Measurements from ENCODE around the gene PTK7. TPM values are rescaled to one million over a fixed set of nuclear protein-coding genes. Genes with fewer than 3 reads are reported as not detected.

PTK7 gene
- total RNA-seq, 5 donors from 2014 or later (not counting 1 experiment from before 2014, with no cell fraction given): 0.56 to 11.3 (median 1.6) TPM

DNA sequence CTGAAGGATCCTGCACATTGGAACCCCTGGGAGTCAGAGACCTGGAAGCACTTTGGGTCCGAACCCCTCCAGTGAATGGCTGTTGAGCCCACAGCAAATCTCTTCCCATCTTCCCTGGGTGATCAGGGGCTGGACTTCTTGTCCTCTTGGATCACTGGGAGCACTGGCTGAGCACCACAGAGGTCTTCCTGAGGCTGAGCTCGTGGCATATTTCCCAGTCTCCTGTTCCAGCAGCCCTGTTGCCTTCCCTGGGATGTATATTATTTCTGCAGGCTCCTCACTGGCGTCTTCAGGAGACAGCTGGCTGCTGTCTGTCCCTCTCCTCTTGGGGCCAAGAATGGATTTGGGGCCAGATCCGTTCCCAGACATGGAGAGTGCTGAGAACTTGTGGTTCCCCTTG lies 43.4 kb downstream of the PTK7 start:
- Mint-ChIP-seq H3K27ac (no peak overlapping the region), H3K36me3 (no peaks in the 10 kb centered on the region), H3K27me3 (peaks cover 0 to 6% of the 10 kb centered on the region in 2 donors), H3K9me3 (no peaks in the 10 kb centered on the region), H3K4me3 (no peak overlapping the region), H3K4me1 (no peaks in the 10 kb centered on the region)
- no peak overlapping the region for H3K27ac ChIP-seq (ENCODE audit: low read length)
- no peak for DNase-seq
- ChIA-PET POLR2A (interaction anchor here in 1 of 2 donors (0.6 kb wide), 1 partner anchor 44 kb away, joined by 7 read pairs; the partner anchor contains the start of gene PTK7), CTCF (no interaction called here)
- H3K36me3 ChIP-seq (ENCODE audit: control insufficient read depth in 2 of 2, extremely low read depth in 1 of 2, insufficient read depth in 1 of 2, low read length in 1 of 2): no peaks in the 10 kb centered on the region
- WGBS (ENCODE audit: insufficient coverage): 66% methylated on average over 3 of the region's 4 CpGs
- peaks cover 0 to 32% of the 10 kb centered on the region in 2 experiments for H3K27me3 ChIP-seq (replicated peaks in 1 of 2; ENCODE audit: control insufficient read depth in 2 of 2, extremely low read depth in 1 of 2, insufficient read depth in 2 of 2, low read length in 1 of 2)
- H3K4me1 ChIP-seq (ENCODE audit: control insufficient read depth in 1 of 2, extremely low read depth in 1 of 2, insufficient read depth in 2 of 2, low read length in 2 of 2): no peaks in the 10 kb centered on the region
- H3K4me3 ChIP-seq (ENCODE audit: control insufficient read depth in 1 of 2, extremely low read depth in 1 of 2, low read length in 1 of 2): no peak overlapping the region
- no peaks in the 10 kb centered on the region for H3K9me3 ChIP-seq
- ATAC-seq (replicated peaks in 1 of 4): no peak

- no peak for DNase-seq
- peaks cover 0 to 38% of the 10 kb centered on the region in 2 experiments for H3K27me3 ChIP-seq (replicated peaks in 1 of 2; ENCODE audit: control insufficient read depth in 2 of 2, extremely low read depth in 1 of 2, insufficient read depth in 2 of 2, low read length in 1 of 2)
- POLR2A ChIA-PET: interaction anchor here in 1 of 2 donors (0.6 kb wide), 1 partner anchor 44 kb away, joined by 7 read pairs; the partner anchor contains the start of gene PTK7
- H3K4me3 Mint-ChIP-seq: no peak overlapping the region
- H3K36me3 Mint-ChIP-seq: no peaks in the 10 kb centered on the region
- no peak for ATAC-seq (replicated peaks in 1 of 4)
- no peaks in the 10 kb centered on the region for H3K4me1 ChIP-seq (ENCODE audit: control insufficient read depth in 1 of 2, extremely low read depth in 1 of 2, insufficient read depth in 2 of 2, low read length in 2 of 2)
- H3K9me3 ChIP-seq: no peaks in the 10 kb centered on the region
- H3K27ac Mint-ChIP-seq: no peak overlapping the region
- H3K4me1 Mint-ChIP-seq: no peaks in the 10 kb centered on the region
- H3K4me3 ChIP-seq (ENCODE audit: control insufficient read depth in 1 of 2, extremely low read depth in 1 of 2, low read length in 1 of 2): no peak overlapping the region
- no peak overlapping the region for H3K27ac ChIP-seq (ENCODE audit: low read length)
- H3K36me3 ChIP-seq (ENCODE audit: control insufficient read depth in 2 of 2, extremely low read depth in 1 of 2, insufficient read depth in 1 of 2, low read length in 1 of 2): no peaks in the 10 kb centered on the region
- CTCF ChIA-PET: no interaction called here
- WGBS (ENCODE audit: insufficient coverage): 100% methylated on average over 3 of the region's 9 CpGs
- no peaks in the 10 kb centered on the region for H3K9me3 Mint-ChIP-seq
- H3K27me3 Mint-ChIP-seq: peaks cover 0 to 6% of the 10 kb centered on the region in 2 donors
These were observed 44.1 kb downstream of the PTK7 start for GRCh38 chr6:43120101-43120763.

DNA sequence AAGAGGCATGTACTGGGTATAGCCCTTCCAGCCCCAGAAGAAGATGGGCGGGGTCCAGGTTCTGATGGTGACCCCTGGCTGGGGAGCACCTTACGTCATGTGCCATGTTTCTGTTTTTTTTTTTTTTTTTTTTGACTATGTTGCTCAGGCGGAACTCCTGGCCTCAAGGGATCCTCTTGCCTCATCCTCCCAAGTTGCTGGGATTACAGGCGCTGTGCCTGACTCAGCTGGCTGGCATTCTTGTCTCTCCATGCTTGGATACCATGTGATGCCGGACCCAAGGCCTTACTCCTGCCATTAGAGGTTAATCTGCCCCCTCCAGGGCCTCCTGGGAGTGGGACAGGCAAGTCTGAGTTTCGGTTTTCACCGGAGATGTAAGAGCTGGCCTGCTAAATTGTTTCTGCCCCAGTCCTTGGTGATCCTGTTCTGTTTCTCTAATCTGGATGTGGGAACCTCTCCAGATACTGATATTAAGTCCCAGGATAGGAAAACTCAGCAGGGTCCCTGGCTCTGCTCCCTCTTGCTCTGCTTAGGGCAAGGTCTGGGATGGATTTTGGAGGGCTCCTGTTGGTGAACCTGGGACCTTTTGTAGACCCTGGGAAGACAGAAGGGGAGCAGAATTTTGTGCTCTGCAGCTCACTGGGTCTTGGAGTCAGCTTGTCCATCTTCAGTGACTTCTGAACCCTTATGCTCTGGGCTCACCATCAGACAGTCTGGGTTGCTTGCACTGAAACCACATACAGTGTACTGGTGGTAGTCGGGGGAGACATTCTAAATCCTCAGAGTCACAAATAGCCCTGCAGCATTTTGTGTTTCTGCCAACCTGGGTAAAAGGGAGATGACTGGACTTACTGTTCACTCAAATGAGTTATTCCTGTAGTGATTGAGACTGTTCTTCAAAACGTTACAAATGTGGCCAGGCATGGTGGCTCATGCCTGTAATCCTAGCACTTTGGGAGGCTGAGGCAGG lies 45.1 kb downstream of the PTK7 start:
- no peak for ATAC-seq (replicated peaks in 1 of 4)
- Mint-ChIP-seq H3K4me3 (no peak overlapping the region), H3K9me3 (no peaks in the 10 kb centered on the region), H3K4me1 (no peaks in the 10 kb centered on the region), H3K27ac (no peak overlapping the region), H3K27me3 (peaks cover 0 to 6% of the 10 kb centered on the region in 2 donors), H3K36me3 (no peaks in the 10 kb centered on the region)
- ChIA-PET POLR2A (interaction anchor here in 1 of 2 donors (0.6 kb wide), 1 partner anchor 107 kb away, joined by 6 read pairs; the partner anchor contains the start of genes KLHDC3 and MEA1), CTCF (no interaction called here)
- H3K4me3 ChIP-seq (ENCODE audit: control insufficient read depth in 1 of 2, extremely low read depth in 1 of 2, low read length in 1 of 2): no peak overlapping the region
- peaks cover 0 to 35% of the 10 kb centered on the region in 2 experiments for H3K27me3 ChIP-seq (replicated peaks in 1 of 2; ENCODE audit: control insufficient read depth in 2 of 2, extremely low read depth in 1 of 2, insufficient read depth in 2 of 2, low read length in 1 of 2)
- no peaks in the 10 kb centered on the region for H3K9me3 ChIP-seq
- no peak overlapping the region for H3K27ac ChIP-seq (ENCODE audit: low read length)
- H3K36me3 ChIP-seq (ENCODE audit: control insufficient read depth in 2 of 2, extremely low read depth in 1 of 2, insufficient read depth in 1 of 2, low read length in 1 of 2): no peaks in the 10 kb centered on the region
- 63% methylated on average over 3 of the region's 9 CpGs for WGBS (ENCODE audit: insufficient coverage)
- no peaks in the 10 kb centered on the region for H3K4me1 ChIP-seq (ENCODE audit: control insufficient read depth in 1 of 2, extremely low read depth in 1 of 2, insufficient read depth in 2 of 2, low read length in 2 of 2)
- DNase-seq: no peak

- Mint-ChIP-seq H3K27ac (no peak overlapping the region), H3K36me3 (no peaks in the 10 kb centered on the region), H3K27me3 (peaks cover 0 to 6% of the 10 kb centered on the region in 2 donors), H3K9me3 (no peaks in the 10 kb centered on the region), H3K4me1 (no peaks in the 10 kb centered on the region), H3K4me3 (no peak overlapping the region)
- H3K9me3 ChIP-seq: no peaks in the 10 kb centered on the region
- H3K27ac ChIP-seq (ENCODE audit: low read length): no peak overlapping the region
- ATAC-seq (replicated peaks in 1 of 4): no peak
- POLR2A ChIA-PET: no interaction called here
- CTCF ChIA-PET: no interaction called here
- H3K27me3 ChIP-seq (replicated peaks in 1 of 2; ENCODE audit: control insufficient read depth in 2 of 2, extremely low read depth in 1 of 2, insufficient read depth in 2 of 2, low read length in 1 of 2): peaks cover 0 to 42% of the 10 kb centered on the region in 2 experiments
- 100% methylated on average over 1 of the region's 2 CpGs for WGBS (ENCODE audit: insufficient coverage)
- H3K4me3 ChIP-seq (ENCODE audit: control insufficient read depth in 1 of 2, extremely low read depth in 1 of 2, low read length in 1 of 2): no peak overlapping the region
- no peak for DNase-seq
- H3K4me1 ChIP-seq (ENCODE audit: control insufficient read depth in 1 of 2, extremely low read depth in 1 of 2, insufficient read depth in 2 of 2, low read length in 2 of 2): no peaks in the 10 kb centered on the region
- no peaks in the 10 kb centered on the region for H3K36me3 ChIP-seq (ENCODE audit: control insufficient read depth in 2 of 2, extremely low read depth in 1 of 2, insufficient read depth in 1 of 2, low read length in 1 of 2)
These were observed 46.0 kb downstream of the PTK7 start for GRCh38 chr6:43122146-43122545.

GRCh38 chr6:43123461-43124314 lies 47.6 kb downstream of the PTK7 start:
- ChIA-PET POLR2A (no interaction called here), CTCF (no interaction called here)
- H3K27ac ChIP-seq (ENCODE audit: low read length): no peak overlapping the region
- Mint-ChIP-seq H3K4me3 (no peak overlapping the region), H3K27me3 (peaks cover 0 to 6% of the 10 kb centered on the region in 2 donors), H3K9me3 (no peaks in the 10 kb centered on the region), H3K4me1 (no peaks in the 10 kb centered on the region), H3K27ac (no peak overlapping the region), H3K36me3 (no peaks in the 10 kb centered on the region)
- H3K4me1 ChIP-seq (ENCODE audit: control insufficient read depth in 1 of 2, extremely low read depth in 1 of 2, insufficient read depth in 2 of 2, low read length in 2 of 2): no peaks in the 10 kb centered on the region
- peaks cover 0 to 45% of the 10 kb centered on the region in 2 experiments for H3K27me3 ChIP-seq (replicated peaks in 1 of 2; ENCODE audit: control insufficient read depth in 2 of 2, extremely low read depth in 1 of 2, insufficient read depth in 2 of 2, low read length in 1 of 2)
- no peak for DNase-seq
- H3K4me3 ChIP-seq (ENCODE audit: control insufficient read depth in 1 of 2, extremely low read depth in 1 of 2, low read length in 1 of 2): no peak overlapping the region
- no peaks in the 10 kb centered on the region for H3K36me3 ChIP-seq (ENCODE audit: control insufficient read depth in 2 of 2, extremely low read depth in 1 of 2, insufficient read depth in 1 of 2, low read length in 1 of 2)
- ATAC-seq (replicated peaks in 1 of 4): no peak
- 87% methylated on average over 24 of the region's 25 CpGs for WGBS (ENCODE audit: insufficient coverage)
- H3K9me3 ChIP-seq: no peaks in the 10 kb centered on the region

DNA sequence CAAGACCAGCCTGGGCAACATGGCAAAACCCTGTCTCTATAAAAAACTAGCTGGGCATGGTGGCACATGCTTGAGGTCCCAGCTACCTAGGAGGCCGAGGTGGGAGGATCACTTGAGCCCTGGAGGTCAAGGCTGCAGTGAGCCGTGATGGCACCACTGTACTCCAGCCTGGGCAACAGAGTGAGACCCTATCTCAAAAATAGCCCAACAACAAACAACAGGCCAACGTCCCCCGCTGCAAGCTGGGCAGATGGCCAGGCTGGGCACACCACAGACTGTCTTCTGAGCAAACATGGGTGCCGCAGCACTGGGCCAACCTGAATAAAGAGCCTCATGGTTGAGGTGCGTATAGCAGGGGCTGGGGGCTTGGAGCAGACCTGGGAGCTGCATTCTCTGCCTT lies 48.4 kb downstream of the PTK7 start:
- 100% methylated on average over 1 of the region's 6 CpGs for WGBS (ENCODE audit: insufficient coverage)
- ChIA-PET CTCF (no interaction called here), POLR2A (no interaction called here)
- Mint-ChIP-seq H3K4me1 (no peaks in the 10 kb centered on the region), H3K4me3 (no peak overlapping the region), H3K9me3 (no peaks in the 10 kb centered on the region), H3K27me3 (peaks cover 0 to 6% of the 10 kb centered on the region in 2 donors), H3K27ac (no peak overlapping the region), H3K36me3 (no peaks in the 10 kb centered on the region)
- Histone ChIP-seq H3K4me3 (ENCODE audit: control insufficient read depth in 1 of 2, extremely low read depth in 1 of 2, low read length in 1 of 2) (no peak overlapping the region), H3K9me3 (no peaks in the 10 kb centered on the region), H3K27ac (ENCODE audit: low read length) (no peak overlapping the region), H3K27me3 (replicated peaks in 1 of 2; ENCODE audit: control insufficient read depth in 2 of 2, extremely low read depth in 1 of 2, insufficient read depth in 2 of 2, low read length in 1 of 2) (peaks cover 0 to 47% of the 10 kb centered on the region in 2 experiments), H3K36me3 (ENCODE audit: control insufficient read depth in 2 of 2, extremely low read depth in 1 of 2, insufficient read depth in 1 of 2, low read length in 1 of 2) (no peaks in the 10 kb centered on the region), H3K4me1 (ENCODE audit: control insufficient read depth in 1 of 2, extremely low read depth in 1 of 2, insufficient read depth in 2 of 2, low read length in 2 of 2) (no peaks in the 10 kb centered on the region)
- ATAC-seq (replicated peaks in 1 of 4): no peak
- DNase-seq: no peak

All from T-cell (primary cell).